ENCODE data around the gene GASK1A.

- TF ChIP-seq, protein P1, sequence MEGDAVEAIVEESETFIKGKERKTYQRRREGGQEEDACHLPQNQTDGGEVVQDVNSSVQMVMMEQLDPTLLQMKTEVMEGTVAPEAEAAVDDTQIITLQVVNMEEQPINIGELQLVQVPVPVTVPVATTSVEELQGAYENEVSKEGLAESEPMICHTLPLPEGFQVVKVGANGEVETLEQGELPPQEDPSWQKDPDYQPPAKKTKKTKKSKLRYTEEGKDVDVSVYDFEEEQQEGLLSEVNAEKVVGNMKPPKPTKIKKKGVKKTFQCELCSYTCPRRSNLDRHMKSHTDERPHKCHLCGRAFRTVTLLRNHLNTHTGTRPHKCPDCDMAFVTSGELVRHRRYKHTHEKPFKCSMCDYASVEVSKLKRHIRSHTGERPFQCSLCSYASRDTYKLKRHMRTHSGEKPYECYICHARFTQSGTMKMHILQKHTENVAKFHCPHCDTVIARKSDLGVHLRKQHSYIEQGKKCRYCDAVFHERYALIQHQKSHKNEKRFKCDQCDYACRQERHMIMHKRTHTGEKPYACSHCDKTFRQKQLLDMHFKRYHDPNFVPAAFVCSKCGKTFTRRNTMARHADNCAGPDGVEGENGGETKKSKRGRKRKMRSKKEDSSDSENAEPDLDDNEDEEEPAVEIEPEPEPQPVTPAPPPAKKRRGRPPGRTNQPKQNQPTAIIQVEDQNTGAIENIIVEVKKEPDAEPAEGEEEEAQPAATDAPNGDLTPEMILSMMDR (IDR thresholded peaks at IDR 0.05; ENCODE audit: insufficient read depth, low read depth, low read length): no peak
- no peak for TF ChIP-seq EZH2 (IDR thresholded peaks at IDR 0.05; ENCODE audit: insufficient read depth, low read length)
These were observed 111.1 kb downstream of the GASK1A start for GRCh38 chr3:43090238-43090637.

Measured in astrocyte (in vitro differentiated cells and primary cell).